IMR-90 (cell line): ENCODE measurements around the gene MZB1. TPM values are rescaled to one million over a fixed set of nuclear protein-coding genes. Genes with fewer than 3 reads are reported as not detected.

Experiments used
- ATAC-seq: fragments of 200-7000 bp; cut with Tn5 transposase; 2 replicates; pipeline ENCODE4 v1.9.1; 2020; ENCODE audit warnings: low read depth, mild to moderate bottlenecking, moderate library complexity
- BruUV-seq: library from RNA; stranded (reverse); fragments of 400-500 nt; replicated peaks from 2 replicates; lab custom pipeline; 2021; lab: Mats Ljungman, UMichigan
- CTCF ChIA-PET: fragments of 300-600 bp; formaldehyde crosslinking; extraction: SDS; loops from one replicate; lab custom pipeline; 2021; ENCODE audit warnings: antibody characterized with exemption; lab: Yijun Ruan, JAX
- POLR2A ChIA-PET: fragments of 300-600 bp; sonication (Branson Sonifier 250); formaldehyde crosslinking; loops from one replicate; lab custom pipeline; 2022; ENCODE audit warnings: antibody characterized with exemption; ENCODE audit not compliant: unreplicated experiment; lab: Charles Lee
- DNase-seq: peaks from one replicate; pipeline ENCODE4 v3.0.0; 2013
- H2AFZ ChIP-seq: replicated peaks from 2 replicates; pipeline ENCODE3; 2013; ENCODE audit warnings: low read length, mild to moderate bottlenecking; ENCODE audit not compliant: poor library complexity
- H2AK5ac ChIP-seq: 2 replicates; pipeline ENCODE4 v1.6.1; 2013; ENCODE audit warnings: low read depth, low read length, inconsistent platforms
- H2AK9ac ChIP-seq: replicated peaks from 2 replicates; pipeline ENCODE3; 2013; ENCODE audit warnings: mild to moderate bottlenecking, low read depth, low read length, moderate library complexity; ENCODE audit not compliant: poor library complexity
- H2BK120ac ChIP-seq: 2 replicates; pipeline ENCODE4 v1.6.1; 2013; ENCODE audit warnings: low read depth, low read length, inconsistent platforms
- H2BK15ac ChIP-seq: 3 replicates; pipeline ENCODE4 v1.6.1; 2013; ENCODE audit warnings: low read depth, low read length, inconsistent platforms
- H2BK20ac ChIP-seq: 2 replicates; pipeline ENCODE4 v1.6.1; 2013; ENCODE audit warnings: low read depth, mild to moderate bottlenecking, inconsistent platforms, low read length, moderate library complexity
- H2BK5ac ChIP-seq: 2 replicates; pipeline ENCODE4 v1.6.1; 2013; ENCODE audit warnings: mild to moderate bottlenecking, low read depth, low read length, inconsistent platforms; ENCODE audit not compliant: poor library complexity, severe bottlenecking
- H3K14ac ChIP-seq: replicated peaks from 2 replicates; pipeline ENCODE4 v1.6.1; 2013; ENCODE audit warnings: low read depth, low read length, inconsistent platforms
- H3K18ac ChIP-seq: 2 replicates; pipeline ENCODE4 v1.6.1; 2013; ENCODE audit warnings: low read depth, low read length, control low read depth
- H3K23ac ChIP-seq: 2 replicates; pipeline ENCODE4 v1.6.1; 2013; ENCODE audit warnings: low read depth, low read length, inconsistent platforms
- H3K27ac ChIP-seq: 2 replicates; pipeline ENCODE4 v1.5.1; 2013; ENCODE audit warnings: mild to moderate bottlenecking, control low read depth, low read length; ENCODE audit not compliant: insufficient read depth
- H3K27me3 ChIP-seq: 2 replicates; pipeline ENCODE4 v1.6.1; 2013; ENCODE audit warnings: low read length; ENCODE audit not compliant: control insufficient read depth, insufficient read depth
- H3K36me3 ChIP-seq: 2 replicates; pipeline ENCODE4 v1.6.1; 2013; ENCODE audit warnings: low read length, mixed read lengths; ENCODE audit not compliant: control insufficient read depth, insufficient read depth
- H3K4ac ChIP-seq: 2 replicates; pipeline ENCODE4 v1.6.1; 2013; ENCODE audit warnings: low read depth, low read length, inconsistent platforms
- H3K4me1 ChIP-seq: 2 replicates; pipeline ENCODE4 v1.6.1; 2013; ENCODE audit warnings: low read length, mixed read lengths; ENCODE audit not compliant: control insufficient read depth, insufficient read depth
- H3K4me2 ChIP-seq: 2 replicates; pipeline ENCODE4 v1.6.1; 2013; ENCODE audit warnings: low read depth, mild to moderate bottlenecking, control low read depth, low read length, moderate library complexity
- H3K4me3 ChIP-seq: 2 replicates; pipeline ENCODE4 v1.5.1; 2013; ENCODE audit warnings: low read depth, mild to moderate bottlenecking, control low read depth, low read length, moderate library complexity; ENCODE audit not compliant: insufficient read depth
- H3K56ac ChIP-seq: 2 replicates; pipeline ENCODE4 v1.6.1; 2013; ENCODE audit warnings: low read length, inconsistent platforms; ENCODE audit not compliant: insufficient read depth; ENCODE audit errors: extremely low read depth
- H3K79me1 ChIP-seq, 2 experiments: 2 replicates each; pipeline ENCODE4 v1.6.1; 2013; ENCODE audit warnings: low read length in 2 of 2, inconsistent platforms in 1 of 2, low read depth in 1 of 2
- H3K9ac ChIP-seq: 2 replicates; pipeline ENCODE4 v1.6.1; 2013; ENCODE audit warnings: low read depth, low read length, control low read depth
- H3K9me1 ChIP-seq: 2 replicates; pipeline ENCODE4 v1.6.1; 2013; ENCODE audit warnings: low read length, inconsistent platforms; ENCODE audit not compliant: insufficient read depth
- H3K9me3 ChIP-seq: 2 replicates; pipeline ENCODE4 v1.6.1; 2013; ENCODE audit warnings: low read length; ENCODE audit not compliant: control insufficient read depth, insufficient read depth
- H4K20me1 ChIP-seq: 2 replicates; pipeline ENCODE4 v1.6.1; 2013; ENCODE audit warnings: low read length, inconsistent platforms; ENCODE audit not compliant: insufficient read depth
- H4K5ac ChIP-seq: 2 replicates; pipeline ENCODE4 v1.6.1; 2013; ENCODE audit warnings: mild to moderate bottlenecking, low read depth, low read length, control low read depth
- H4K8ac ChIP-seq, 2 experiments: 2 replicates each; pipeline ENCODE4 v1.6.1; 2013; ENCODE audit warnings: low read depth in 2 of 2, low read length in 2 of 2, control low read depth in 1 of 2, inconsistent platforms in 1 of 2
- H4K91ac ChIP-seq: 2 replicates; pipeline ENCODE4 v1.6.1; 2013; ENCODE audit warnings: low read depth, low read length, inconsistent platforms; ENCODE audit not compliant: insufficient read depth
- CHD1 ChIP-seq: IDR thresholded peaks from 2 replicates; pipeline ENCODE4 v1.6.1; 2012; ENCODE audit warnings: low read depth, low read length, improper control_type of control experiment
- WGBS, 2 experiments: methylation state at CpG; one replicate each; pipeline versions ENCODE4 v1.1.5 to v1.1.7; 2013; ENCODE audit warnings: missing lambda C conversion rate in 2 of 2; ENCODE audit not compliant: insufficient read length in 1 of 2; ENCODE audit errors: extremely low coverage in 2 of 2; 5-methylcytosine and 5-hydroxymethylcytosine counted together
- dilution Hi-C: fragments of 300-500 bp; cut with HindIII; formaldehyde crosslinking; loops from one replicate; pipeline ENCODE4 v1.14.3; 2018; ENCODE audit warnings: low sequenced_read_pairs; ENCODE audit not compliant: unreplicated experiment
- in situ Hi-C: fragments of 300-500 bp; cut with MboI; formaldehyde crosslinking; loops from 3 replicates; pipeline ENCODE4 v1.14.3; 2019; ENCODE audit warnings: low sequenced_read_pairs, inconsistent platforms, mixed read lengths
- intact Hi-C: fragments of 100-400 bp; cut with micrococcal nuclease; formaldehyde crosslinking; loops from 2 replicates; pipeline ENCODE4 v1.10.0; 2022
- polyA plus RNA-seq, 3 experiments: library from polyadenylated mRNA; depleted of rRNA; stranded (reverse); fragments of >200 nt; gene quantifications; 2 replicates each; pipeline ENCODE4 v1.2.3, GENCODE V29; 2012; ENCODE audit warnings: low replicate concordance in 1 of 3
- total RNA-seq: library from RNA; depleted of rRNA; stranded (reverse); fragments of >200 nt; gene quantifications from 2 replicates; pipeline ENCODE4 v1.2.3, GENCODE V29; 2012

Gene MZB1
- total and polyA plus RNA-seq, 2 of the 4 experiments (the other 2 are of a cell fraction) = not detected

DNA sequence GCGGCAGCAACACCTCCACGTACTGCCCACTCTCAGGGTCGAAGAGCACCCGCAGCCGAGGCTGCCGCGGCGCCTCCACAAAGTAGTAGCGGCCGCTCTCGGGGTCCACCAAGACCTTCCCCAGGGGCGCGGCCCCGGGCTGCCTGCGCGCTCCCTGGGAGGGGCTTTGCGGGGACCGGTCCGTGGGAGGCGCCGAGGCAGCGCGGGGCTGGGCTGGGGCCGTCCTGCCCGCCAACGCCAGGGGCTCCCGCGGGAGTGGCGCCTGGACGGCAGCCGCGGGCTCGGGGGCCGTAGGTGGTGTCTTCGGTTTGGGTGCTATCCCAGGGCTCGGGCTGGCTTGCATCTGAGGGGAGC, 2.6 kb upstream of the MZB1 start:
- H2AFZ ChIP-seq = peak overlapping the region; percentile 86
- H3K9ac ChIP-seq = no peak overlapping the region
- H2AK9ac ChIP-seq = no peak overlapping the region
- in situ Hi-C loops = no loop called here
- no peaks in the 10 kb centered on the region for H3K36me3 ChIP-seq
- H4K8ac ChIP-seq = no peak overlapping the region
- TF ChIP-seq CHD1 = no peak
- H2BK15ac ChIP-seq = no peak overlapping the region
- H3K4ac ChIP-seq = no peak overlapping the region
- no peak overlapping the region for H3K4me2 ChIP-seq
- ChIA-PET POLR2A (no interaction called here), CTCF (interaction anchor here (1.3 kb wide), 1 partner anchor 120 kb away, joined by 3 read pairs; no protein-coding TSS in a partner anchor)
- peaks cover 28% of the 10 kb centered on the region for H3K27me3 ChIP-seq
- H2AK5ac ChIP-seq = no peak overlapping the region
- H3K79me1 ChIP-seq = no peaks in the 10 kb centered on the region
- H3K18ac ChIP-seq = no peak overlapping the region
- H3K4me3 ChIP-seq = peak overlapping the region; percentile 26; the same call in 1 of the 2 replicates
- intact Hi-C loops = no loop called here
- no peak overlapping the region for H3K56ac ChIP-seq
- no peak overlapping the region for H4K91ac ChIP-seq
- no peak overlapping the region for H2BK120ac ChIP-seq
- no peak overlapping the region for H4K5ac ChIP-seq
- no peak overlapping the region for H2BK5ac ChIP-seq
- dilution Hi-C loops = no loop called here
- H3K23ac ChIP-seq = no peak overlapping the region
- H3K14ac ChIP-seq = no peak overlapping the region
- peaks cover 16% of the 10 kb centered on the region; the same call in 1 of the 2 replicates for H3K9me3 ChIP-seq
- ATAC-seq (no peak; the same call in 1 of the 2 replicates), DNase-seq (no peak)
- H2BK20ac ChIP-seq = no peak overlapping the region
- BruUV-seq = no TSS peak
- H3K27ac ChIP-seq = no peak overlapping the region
- no peaks in the 10 kb centered on the region for H4K20me1 ChIP-seq
- peaks cover 5% of the 10 kb centered on the region; the same call in 1 of the 2 replicates for H3K4me1 ChIP-seq
- 18% methylated on average over 33 of the region's 36 CpGs; no CpG with 5 or more reads in 1 of the 2 experiments for WGBS, 2 experiments
- H3K9me1 ChIP-seq = no peaks in the 10 kb centered on the region
